ENCODE measurements around the gene PDIA6.

Gene PDIA6

DNA sequence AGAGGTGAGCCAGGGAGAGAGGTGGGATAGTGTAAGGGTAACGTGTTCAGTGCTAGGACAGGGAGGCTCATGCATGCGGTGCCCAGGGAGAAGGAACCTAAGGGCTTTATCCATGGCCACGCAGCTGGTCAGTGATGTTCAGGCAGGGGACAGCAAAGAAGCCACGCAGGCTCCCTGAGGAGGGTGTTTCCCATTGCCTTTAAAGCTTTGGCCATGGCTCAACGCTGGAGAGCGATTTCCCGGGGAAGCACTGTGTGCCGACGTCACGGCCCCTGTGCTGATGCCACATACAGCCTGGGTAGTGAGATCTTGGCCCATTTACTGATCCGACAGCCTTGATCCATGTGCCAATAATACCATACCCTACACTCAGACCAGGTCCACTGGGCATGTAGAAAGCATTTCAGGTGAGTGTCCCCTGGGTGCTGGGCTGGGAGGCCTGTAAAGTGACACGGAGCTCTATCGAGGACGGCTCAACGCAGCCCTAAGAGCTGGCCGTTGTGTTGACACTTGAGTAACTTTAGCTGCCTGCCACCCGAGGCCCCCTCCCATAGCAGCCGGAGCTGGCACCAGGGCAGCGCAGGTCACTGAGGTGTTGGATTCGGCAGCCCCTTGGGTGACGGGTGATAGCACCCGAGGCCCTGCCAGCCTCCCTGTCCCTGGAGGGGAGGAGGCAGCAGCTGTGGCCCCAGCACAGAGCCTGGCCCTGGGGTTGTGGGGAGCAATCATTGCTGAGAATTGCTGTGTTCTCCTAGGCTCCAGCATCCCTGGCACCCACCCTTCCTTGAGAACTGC is 41.4 kb downstream of the PDIA6 start:
- no peak overlapping the region for H3K4me3 ChIP-seq (ENCODE audit: low read depth, low read length)
- TF ChIP-seq, protein P1, sequence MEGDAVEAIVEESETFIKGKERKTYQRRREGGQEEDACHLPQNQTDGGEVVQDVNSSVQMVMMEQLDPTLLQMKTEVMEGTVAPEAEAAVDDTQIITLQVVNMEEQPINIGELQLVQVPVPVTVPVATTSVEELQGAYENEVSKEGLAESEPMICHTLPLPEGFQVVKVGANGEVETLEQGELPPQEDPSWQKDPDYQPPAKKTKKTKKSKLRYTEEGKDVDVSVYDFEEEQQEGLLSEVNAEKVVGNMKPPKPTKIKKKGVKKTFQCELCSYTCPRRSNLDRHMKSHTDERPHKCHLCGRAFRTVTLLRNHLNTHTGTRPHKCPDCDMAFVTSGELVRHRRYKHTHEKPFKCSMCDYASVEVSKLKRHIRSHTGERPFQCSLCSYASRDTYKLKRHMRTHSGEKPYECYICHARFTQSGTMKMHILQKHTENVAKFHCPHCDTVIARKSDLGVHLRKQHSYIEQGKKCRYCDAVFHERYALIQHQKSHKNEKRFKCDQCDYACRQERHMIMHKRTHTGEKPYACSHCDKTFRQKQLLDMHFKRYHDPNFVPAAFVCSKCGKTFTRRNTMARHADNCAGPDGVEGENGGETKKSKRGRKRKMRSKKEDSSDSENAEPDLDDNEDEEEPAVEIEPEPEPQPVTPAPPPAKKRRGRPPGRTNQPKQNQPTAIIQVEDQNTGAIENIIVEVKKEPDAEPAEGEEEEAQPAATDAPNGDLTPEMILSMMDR (IDR thresholded peaks at IDR 0.05; ENCODE audit: borderline replicate concordance, insufficient read depth, low read depth, low read length) = no peak

DNA sequence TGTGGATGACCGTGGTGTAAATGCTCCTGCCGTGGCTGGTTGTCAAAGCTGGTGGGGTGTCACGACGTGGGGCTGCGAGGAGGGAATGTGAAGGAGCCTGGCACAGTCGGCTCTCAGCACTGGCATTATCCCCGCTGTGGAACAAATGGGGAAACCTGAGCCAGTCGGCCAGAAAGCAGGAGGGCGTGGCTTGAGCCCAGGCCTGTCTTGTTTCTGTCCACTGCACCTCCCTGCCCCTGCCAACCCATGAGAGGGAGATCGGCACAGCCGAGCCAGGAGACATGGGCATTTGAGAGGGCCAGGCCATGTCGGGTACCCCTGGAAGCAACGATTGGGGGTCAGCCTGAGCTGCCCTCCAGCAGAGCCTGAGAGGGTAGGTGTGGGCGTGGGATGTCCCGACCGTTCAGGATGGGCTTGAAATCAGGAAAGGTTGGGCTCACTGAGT is 44.5 kb downstream of the PDIA6 start:
- no peak overlapping the region for H3K4me3 ChIP-seq (ENCODE audit: low read depth, low read length)
- TF ChIP-seq, protein P1 (IDR thresholded peaks at IDR 0.05; ENCODE audit: borderline replicate concordance, insufficient read depth, low read depth, low read length) = no peak

DNA sequence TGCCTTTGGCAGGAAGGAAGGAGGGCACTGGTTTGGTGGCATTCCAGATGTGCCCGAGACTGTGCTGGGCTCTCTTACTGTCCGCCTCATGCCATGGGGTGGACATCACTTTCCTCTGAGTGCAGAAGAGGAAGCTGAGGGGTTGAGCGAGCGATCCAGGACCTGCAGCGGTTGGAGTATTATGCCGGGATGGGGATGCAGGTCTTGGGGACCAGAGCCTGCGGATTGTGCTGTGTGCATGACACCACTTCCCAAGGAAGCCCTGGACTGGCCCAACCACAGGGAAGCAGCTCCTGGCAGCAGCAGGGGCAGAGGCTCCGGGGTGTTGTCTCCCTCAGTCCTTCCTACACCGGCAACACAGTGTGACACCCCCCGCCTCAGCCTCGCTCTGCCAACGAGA is 46.7 kb downstream of the PDIA6 start:
- TF ChIP-seq, protein P1 (IDR thresholded peaks at IDR 0.05; ENCODE audit: borderline replicate concordance, insufficient read depth, low read depth, low read length) = no peak
- no peak overlapping the region for H3K4me3 ChIP-seq (ENCODE audit: low read depth, low read length)

DNA sequence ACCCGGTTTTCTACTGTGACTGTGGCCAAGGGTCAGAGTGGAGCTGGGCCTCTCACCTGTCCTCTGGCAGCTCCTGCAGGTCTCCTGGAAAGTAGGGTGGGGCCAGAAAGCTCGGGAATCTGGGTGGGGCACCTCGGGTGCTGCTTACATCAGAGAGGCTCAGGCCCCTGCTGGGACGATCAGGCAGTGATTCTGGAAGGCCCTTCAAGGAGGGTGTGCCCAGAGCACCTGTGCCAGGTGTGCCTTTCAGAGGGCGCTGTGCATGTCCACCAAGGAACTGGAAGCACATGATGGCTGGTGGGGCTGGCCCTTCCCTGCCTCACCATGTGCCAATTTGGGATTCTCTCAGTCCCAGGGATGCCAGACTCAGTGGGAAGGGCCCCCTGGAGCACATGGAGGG is 47.1 kb downstream of the PDIA6 start:
- TF ChIP-seq, protein P1 (IDR thresholded peaks at IDR 0.05; ENCODE audit: borderline replicate concordance, insufficient read depth, low read depth, low read length) = no peak
- no peak overlapping the region for H3K4me3 ChIP-seq (ENCODE audit: low read depth, low read length)

DNA sequence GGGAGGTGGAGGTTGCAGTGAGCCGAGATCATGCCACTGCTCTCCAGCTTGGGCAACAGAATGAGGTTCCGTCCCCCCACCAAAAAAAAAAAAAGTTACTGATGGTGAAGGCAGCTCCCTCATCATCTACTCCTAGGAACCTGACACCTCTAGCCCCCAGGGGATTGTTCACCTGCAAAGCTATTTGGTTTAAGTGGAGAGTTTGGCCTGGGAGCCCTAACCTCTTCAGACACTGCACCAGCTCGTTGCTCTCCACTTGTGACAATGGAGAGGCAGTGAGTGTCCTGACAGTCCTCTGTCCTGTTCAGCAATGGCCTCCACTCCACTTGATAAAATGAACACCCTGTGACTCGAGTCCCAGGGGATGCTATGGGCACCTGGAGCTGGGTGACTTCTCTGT is 47.7 kb downstream of the PDIA6 start:
- TF ChIP-seq, protein P1 (IDR thresholded peaks at IDR 0.05; ENCODE audit: borderline replicate concordance, insufficient read depth, low read depth, low read length) = no peak
- H3K4me3 ChIP-seq (ENCODE audit: low read depth, low read length) = no peak overlapping the region

DNA sequence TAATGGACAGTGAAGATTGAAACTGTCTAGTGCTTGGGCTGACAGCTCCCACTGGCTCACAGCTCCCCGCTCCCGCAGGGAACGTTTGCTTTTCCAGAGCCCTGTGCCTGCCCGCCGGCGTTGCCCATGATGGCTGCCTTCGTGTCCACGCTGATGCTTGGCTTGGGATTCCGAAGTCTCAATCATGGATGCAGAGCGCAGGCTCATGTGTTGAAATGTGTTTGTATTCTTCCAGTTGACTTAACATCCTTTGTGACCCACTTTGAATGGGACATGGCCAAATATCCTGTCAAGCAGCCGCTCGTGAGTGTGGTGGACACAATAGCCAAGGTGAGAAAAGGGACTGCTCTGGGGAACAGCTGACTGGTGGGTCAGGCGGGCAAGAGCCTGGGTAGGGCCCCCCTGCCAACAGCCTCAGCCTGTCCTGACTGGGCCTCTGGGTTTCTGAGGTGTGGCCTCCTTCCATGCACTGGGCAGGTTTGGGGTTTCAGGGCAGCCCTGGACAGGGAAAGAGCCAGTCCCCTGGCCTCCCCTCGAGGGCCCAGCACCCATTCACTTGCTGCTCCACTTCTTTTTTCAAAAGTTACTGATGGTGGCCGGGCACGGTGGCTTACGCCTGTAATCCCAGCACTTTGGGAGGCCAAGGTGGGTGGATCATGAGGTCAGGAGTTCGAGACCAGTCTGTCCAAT is 48.3 kb downstream of the PDIA6 start:
- TF ChIP-seq, protein P1 (IDR thresholded peaks at IDR 0.05; ENCODE audit: borderline replicate concordance, insufficient read depth, low read depth, low read length) = no peak

DNA sequence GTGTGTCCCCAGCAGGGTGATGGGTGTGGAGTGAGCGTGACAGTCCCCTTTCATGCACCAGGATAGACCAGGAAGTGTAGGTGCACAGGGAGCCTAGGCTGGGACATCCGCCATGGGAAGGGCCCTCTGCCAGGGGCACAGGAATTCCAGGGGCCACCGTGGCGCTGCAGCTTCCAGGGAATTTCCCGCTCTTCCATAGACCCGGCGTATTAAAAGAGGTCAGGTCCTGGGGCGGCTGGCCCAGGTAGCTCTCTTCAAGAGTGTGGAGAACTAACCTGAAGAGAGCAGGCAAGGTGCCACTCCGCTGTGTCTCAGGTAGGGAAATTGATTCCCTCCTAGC is 49.2 kb downstream of the PDIA6 start:
- TF ChIP-seq, protein P1 (IDR thresholded peaks at IDR 0.05; ENCODE audit: borderline replicate concordance, insufficient read depth, low read depth, low read length) = no peak
- H3K4me3 ChIP-seq (ENCODE audit: low read depth, low read length) = no peak overlapping the region

More for the DNA sequence above, 48.3 kb downstream of the PDIA6 start:
- no peak overlapping the region for H3K4me3 ChIP-seq (ENCODE audit: low read depth, low read length)
